Measurements from ENCODE around the gene MYH9.

Gene MYH9

GRCh38 chr22:36344106-36344827, 43.5 kb downstream of the MYH9 start:
- DNase-seq = no peak

GRCh38 chr22:36343720-36344105, 44.1 kb downstream of the MYH9 start:
- no peak for DNase-seq

GRCh38 chr22:36343070-36343719, 44.6 kb downstream of the MYH9 start:
- no peak for DNase-seq

- no peak for DNase-seq
These were observed 46.1 kb downstream of the MYH9 start for GRCh38 chr22:36341640-36342041.

GRCh38 chr22:36340621-36341020, 47.1 kb downstream of the MYH9 start:
- no peak for DNase-seq

- no peak for DNase-seq
These were observed 48.3 kb downstream of the MYH9 start for GRCh38 chr22:36339171-36340065.

- no peak for DNase-seq
These were observed 50.2 kb downstream of the MYH9 start for GRCh38 chr22:36337365-36338130.

GRCh38 chr22:36336246-36337182, 51.3 kb downstream of the MYH9 start:
- DNase-seq = no peak

GRCh38 chr22:36335621-36336020, 52.1 kb downstream of the MYH9 start:
- no peak for DNase-seq

- peak; percentile 70 for DNase-seq
These were observed 52.8 kb downstream of the MYH9 start for GRCh38 chr22:36334821-36335603.

- DNase-seq = no peak
These were observed 53.5 kb downstream of the MYH9 start for GRCh38 chr22:36334081-36334820.

- DNase-seq = no peak
These were observed 54.1 kb downstream of the MYH9 start for GRCh38 chr22:36333644-36334043.

GRCh38 chr22:36332623-36333332, 55.0 kb downstream of the MYH9 start:
- peak; percentile 72 for DNase-seq

- peak; percentile 75 for DNase-seq
These were observed 55.7 kb downstream of the MYH9 start for GRCh38 chr22:36331912-36332622.

- DNase-seq = peak; percentile 68
These were observed 56.4 kb downstream of the MYH9 start for GRCh38 chr22:36331306-36331911.

GRCh38 chr22:36330655-36331305, 57.0 kb downstream of the MYH9 start:
- no peak for DNase-seq

GRCh38 chr22:36330127-36330526, 57.6 kb downstream of the MYH9 start:
- no peak for DNase-seq

Measured in left hindlimb (tissue), 1 donor.